HG03571 (cell line): ENCODE results near the gene KLRC1.
"Not testable (repeated sequence)": the region's sequence is repeated elsewhere in the genome, so short reads cannot be mapped to it uniquely, and the experiment has no call there.

Experiments used
- ATAC-seq: cut with Tn5 transposase; IDR thresholded peaks from one replicate; pipeline ENCODE4 v1.9.1; 2021; ENCODE audit not compliant: unreplicated experiment

Gene KLRC1

DNA sequence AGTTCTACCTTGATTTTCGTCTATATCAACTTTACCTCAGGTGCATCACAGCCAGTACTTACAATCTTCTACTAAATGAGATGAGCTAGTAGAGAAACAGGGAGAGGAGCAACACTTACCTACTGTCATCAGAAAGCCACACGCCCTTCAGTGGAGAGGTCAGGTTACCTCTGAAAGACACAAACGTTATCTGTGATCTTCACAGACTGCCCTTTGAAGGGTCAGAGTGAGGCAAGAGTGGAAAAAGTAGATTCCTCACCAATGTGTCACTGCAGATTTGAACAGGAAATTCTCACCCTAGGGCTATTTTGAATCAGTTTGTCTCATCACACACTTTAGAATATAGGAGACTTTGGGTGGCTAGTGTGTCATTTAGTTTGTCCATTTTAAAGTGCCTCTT is 31.0 kb downstream of the KLRC1 start:
- not testable (repeated sequence) for ATAC-seq

- not testable (repeated sequence) for ATAC-seq
Measured at GRCh38 chr12:10420334-10420733, 32.8 kb downstream of the KLRC1 start, which contains the start of gene KLRC3. TSS of gene KLRC3 (minus strand) at chr12:10420595. CDS start at chr12:10420550, 45 bp downstream.

DNA sequence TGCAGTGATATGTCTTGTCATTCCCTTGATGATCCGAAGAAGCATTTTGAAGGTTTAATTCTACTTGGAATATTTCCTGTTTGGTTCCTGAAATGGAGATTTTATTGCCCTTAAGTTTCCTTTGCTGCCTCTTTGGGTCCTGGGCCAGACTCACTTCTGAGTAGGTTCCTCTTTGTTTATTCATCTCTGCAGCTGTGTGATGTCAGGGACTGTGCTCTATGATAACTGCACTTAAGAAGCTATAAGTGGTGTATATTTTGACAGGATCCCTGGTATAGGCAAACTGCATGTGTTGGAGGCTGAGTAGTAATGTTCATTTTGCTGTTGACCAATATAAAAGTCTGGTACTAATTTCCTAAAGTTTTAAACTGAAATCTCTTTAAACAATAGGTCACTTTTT is 43.8 kb downstream of the KLRC1 start, which contains the start of gene KLRC4:
KLRC4 (minus strand) TSS at position 366 of the 400 bp plus-strand sequence; CDS start at position 184, 182 bp downstream.
- no peak for ATAC-seq

DNA sequence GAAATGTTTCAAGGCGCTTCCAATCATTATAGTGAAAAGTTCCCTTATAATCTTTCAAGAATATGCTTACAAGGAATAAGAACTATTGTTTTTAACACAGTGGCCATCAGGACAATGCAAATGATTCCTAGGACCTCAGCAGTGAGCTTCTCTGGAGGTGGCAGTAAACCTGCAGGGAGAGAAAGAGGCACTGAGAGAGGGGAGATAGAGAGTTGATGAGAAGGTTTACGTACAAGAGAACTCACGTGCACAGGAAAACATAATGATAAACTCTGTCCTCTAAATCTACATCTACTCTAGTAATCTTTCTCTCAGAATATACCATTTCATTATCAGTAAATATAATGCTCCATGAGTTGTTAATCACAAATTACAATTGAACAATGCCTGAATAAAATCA is 44.3 kb downstream of the KLRC1 start:
- no peak for ATAC-seq

DNA sequence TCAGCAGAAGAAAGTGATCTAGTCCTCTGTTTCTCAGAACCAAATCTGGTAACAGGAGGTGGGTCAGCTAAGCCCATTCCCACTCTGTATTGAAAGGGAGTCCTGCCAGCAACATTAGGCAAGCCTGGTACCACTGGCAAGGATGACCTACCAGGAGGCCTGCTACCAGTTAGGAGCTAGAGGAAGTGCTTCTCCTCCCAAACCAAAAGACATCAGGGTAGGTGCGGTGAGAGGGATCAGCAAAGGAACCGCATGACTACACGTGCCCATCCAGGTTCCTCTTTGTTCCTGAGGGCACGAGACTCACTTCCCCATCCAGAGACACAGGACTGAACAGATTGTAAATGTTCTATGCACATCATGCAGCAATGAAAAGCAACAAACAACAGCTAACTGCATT is 46.5 kb downstream of the KLRC1 start:
- ATAC-seq = no peak

- no peak for ATAC-seq
Measured at GRCh38 chr12:10405294-10405693, 47.9 kb downstream of the KLRC1 start.

- ATAC-seq = no peak
Measured at GRCh38 chr12:10404798-10405197, 48.4 kb downstream of the KLRC1 start.

DNA sequence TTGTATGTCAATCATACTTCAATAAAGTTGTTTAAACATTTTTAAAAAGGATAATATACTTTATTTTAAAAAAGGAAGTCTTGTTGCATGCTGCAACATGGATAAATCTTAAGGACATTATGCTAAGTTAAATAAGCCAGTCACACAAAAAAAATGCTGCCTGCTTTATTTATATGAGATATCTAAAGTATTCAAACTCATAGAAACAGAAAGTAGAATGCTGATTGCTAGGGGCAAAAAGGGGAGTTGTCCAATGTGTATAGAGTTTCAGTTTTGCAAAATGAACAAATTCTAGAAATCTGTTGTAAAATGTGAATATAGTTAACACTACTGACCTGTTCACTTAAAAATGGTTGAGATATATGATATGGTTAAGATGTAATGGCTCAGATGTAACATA is 52.3 kb downstream of the KLRC1 start:
- no peak for ATAC-seq

DNA sequence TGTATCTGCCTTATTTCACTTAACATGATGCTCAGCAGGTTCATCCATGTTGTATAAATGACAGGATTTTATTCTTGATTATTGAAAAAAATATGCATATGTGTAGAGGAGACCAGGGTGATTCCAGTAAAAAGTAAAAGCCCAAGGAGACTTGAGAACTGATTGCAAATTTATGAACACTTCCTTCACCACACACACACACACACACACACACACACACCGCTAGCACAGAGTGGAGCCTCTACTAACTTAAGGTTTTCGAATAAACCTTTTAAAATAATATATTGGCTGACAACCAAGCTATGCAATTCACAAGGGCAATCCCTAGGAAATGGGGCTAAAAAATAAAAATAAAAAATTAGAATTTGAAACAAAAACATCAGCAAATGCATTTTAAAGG is 55.0 kb downstream of the KLRC1 start:
- no peak for ATAC-seq

DNA sequence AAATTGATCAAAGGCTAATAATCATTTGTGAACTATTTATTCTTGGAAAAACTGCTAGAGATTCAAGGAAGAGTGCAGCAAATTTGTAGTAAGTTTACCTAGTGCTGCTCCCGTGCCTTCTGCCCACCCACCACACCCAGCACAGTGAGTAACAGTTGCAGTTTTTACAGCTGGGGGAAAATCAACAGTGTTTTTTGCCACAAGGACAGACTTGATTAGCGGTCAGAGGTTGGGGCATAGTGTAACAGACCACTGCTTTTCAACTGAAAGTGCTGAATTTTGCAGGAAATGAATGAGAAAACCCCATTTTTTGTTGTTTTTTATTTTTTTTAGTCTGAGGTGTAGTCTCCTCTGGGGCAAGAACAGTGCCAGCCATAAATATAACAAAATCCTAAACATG is 55.9 kb downstream of the KLRC1 start:
- no peak for ATAC-seq

- not testable (repeated sequence) for ATAC-seq
Measured at GRCh38 chr12:10396176-10396575, 57.0 kb downstream of the KLRC1 start.
